NCI-H1105 (cell line): ENCODE measurements around the gene ALDH1A2.
A peak's percentile ranks its signal among the peaks of the same experiment; 100 is the strongest.
"Not testable (repeated sequence)": the region's sequence is repeated elsewhere in the genome, so short reads cannot be mapped to it uniquely, and the experiment has no call there.

Source experiments
- DNase-seq: peaks from one replicate; lab custom pipeline; 2025; lab: John Stamatoyannopoulos, UW

Gene ALDH1A2

DNA sequence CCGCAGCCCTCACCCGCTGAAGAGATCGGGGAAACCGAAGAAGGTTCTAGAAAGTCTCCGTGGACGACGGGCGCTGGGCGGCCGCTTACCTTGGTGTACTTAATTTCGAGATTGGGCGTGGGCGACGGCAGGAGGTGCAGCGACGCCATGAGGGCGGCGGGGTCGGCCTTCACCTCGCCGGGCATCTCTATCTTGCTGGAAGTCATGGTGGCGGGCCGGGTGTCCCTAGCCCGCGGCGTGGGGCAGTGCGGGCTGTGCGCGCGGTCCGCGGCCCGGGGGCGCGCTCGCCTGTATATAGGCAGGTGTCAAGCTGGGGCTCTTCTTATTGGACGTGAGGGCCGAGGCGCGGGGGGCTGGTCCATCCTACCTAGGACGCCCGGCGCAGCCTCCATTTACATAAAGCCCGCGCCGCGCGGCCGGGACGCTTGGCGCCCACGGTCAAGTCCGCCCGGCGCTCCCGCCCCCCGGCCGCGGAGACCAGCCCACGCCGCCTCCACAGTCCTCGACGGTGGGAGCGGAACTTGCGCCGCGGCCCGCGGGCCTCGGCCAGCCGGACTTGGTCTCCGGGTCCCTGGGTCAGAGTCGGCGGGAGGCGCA is at the start of gene ALDH1A2:
TSS of gene ALDH1A2 (minus strand) at position 267 of the 597 bp plus-strand sequence. CDS start at position 206, 61 bp downstream.
- DNase-seq, result no peak

DNA sequence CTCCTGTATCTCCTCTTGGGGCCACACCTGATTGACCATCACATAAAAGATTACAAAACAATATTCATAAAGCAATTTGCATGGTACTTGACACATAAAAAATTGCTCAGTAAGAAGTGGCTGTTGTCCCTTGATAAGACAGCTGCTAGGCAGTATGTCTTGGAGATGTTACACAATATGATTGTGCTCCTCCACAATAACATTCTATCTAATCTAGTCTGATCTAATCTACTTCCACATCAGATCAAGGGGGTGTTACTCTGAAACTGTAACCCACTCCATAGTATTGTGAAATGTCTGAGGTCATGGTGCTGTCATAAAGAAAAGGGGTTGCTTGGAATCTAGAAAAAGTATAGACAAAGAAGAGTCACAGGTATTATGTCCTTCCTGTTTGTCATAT is 49.3 kb upstream of the ALDH1A2 start:
- DNase-seq, result no peak

GRCh38 chr15:58114388-58114787 is 48.9 kb upstream of the ALDH1A2 start:
- DNase-seq, result no peak

DNA sequence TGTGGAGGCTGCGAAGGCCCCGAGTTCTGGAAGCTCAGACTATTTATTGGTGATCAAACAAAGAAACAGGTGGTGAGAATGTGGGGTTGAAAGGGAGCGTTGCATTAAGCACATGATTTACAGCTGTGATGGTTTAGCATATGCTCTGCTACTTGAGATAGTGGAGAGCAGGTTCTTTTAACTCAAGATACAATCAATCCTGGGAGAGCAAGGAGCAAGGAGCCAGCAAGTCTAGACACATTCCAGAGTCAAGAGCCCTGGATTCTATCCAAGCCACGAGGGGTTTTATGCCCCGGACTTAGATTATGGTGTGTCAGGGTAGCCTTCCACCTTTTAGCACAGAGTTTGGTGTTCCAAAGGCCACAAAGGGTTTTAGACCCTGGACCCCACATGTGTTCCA is 47.8 kb upstream of the ALDH1A2 start:
- DNase-seq, result not testable (repeated sequence)

DNA sequence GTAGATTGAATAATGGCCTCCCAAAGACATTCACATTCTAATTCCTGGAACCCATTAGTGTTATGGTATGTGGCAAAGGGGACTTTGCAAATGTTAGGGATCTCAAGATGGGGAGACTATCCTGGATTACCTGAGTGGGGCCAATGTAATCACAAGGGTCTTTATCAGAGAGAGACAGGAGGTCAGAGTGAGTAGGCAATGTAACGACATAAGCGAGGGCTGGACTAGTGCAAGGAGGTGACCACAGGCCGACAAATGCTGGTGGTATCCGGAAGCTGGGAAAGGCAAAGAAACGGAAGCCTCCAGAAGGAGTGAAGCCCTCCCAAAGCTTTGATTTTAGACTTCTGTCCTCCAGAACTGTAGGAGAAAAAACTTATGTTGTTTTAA is 46.2 kb upstream of the ALDH1A2 start:
- no peak for DNase-seq

DNA sequence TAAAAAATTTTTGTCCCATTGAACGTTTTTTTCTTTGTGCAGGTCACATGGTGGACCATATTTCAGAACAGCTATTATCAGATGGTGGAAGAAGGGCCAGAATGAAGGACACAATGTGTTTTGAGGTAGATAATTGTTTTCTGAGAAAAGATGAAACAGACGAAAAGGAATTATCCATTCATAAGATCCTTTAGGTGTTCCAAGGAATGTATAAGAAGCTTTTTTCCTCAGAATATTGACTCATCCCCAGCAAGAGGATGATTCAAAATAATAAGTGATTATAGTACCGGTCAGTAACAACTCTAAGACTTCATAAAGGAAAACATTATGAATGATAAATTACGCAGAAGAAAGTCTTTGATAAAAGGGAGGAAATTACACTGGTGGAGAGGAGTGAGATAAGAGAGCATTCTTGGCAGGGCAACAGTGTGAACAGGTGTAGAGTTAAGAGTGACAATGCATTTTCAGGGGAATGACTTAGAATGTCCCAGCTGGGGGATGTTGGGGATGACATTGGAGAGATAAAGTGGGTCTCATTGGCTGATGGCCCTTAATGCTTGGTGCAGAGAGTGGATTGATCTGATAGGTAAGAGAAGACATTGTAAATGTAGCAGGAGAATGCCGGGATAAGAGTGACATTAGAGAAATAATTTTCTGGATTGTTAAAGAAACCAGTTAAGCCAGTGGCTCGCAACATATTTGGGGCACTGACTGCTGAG is 45.6 kb upstream of the ALDH1A2 start:
- no peak for DNase-seq

DNA sequence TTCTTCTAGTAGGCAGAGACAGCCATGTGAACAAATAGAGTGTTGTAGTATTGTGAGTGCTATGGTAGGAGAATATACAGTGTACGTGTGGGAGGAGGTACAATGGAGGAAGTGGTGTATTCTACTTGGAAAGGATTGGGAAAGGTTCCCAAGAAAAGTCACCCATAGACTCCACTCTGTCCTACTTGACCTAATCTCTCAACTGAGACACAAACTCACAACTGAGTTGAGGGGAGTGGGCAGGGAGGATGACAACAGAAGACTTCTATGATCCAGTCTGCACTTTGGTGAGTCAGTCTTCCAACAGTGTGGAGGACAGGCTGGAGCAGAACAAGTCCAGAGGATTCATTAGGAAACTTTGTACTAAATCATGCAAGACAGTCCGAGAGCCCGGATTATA is 43.9 kb upstream of the ALDH1A2 start:
- DNase-seq, result no peak

- no peak for DNase-seq
Observed at GRCh38 chr15:58108117-58108516, 42.6 kb upstream of the ALDH1A2 start.

- DNase-seq, result no peak
Observed at GRCh38 chr15:58103482-58103881, 38.0 kb upstream of the ALDH1A2 start.

GRCh38 chr15:58096529-58097084 is 31.1 kb upstream of the ALDH1A2 start:
- no peak for DNase-seq

- DNase-seq, result no peak
Observed at GRCh38 chr15:58095415-58095814, 29.9 kb upstream of the ALDH1A2 start.

- no peak for DNase-seq
Observed at GRCh38 chr15:58087871-58088270, 22.4 kb upstream of the ALDH1A2 start.

- DNase-seq, result no peak
Observed at GRCh38 chr15:58086491-58086890, 21.0 kb upstream of the ALDH1A2 start.

DNA sequence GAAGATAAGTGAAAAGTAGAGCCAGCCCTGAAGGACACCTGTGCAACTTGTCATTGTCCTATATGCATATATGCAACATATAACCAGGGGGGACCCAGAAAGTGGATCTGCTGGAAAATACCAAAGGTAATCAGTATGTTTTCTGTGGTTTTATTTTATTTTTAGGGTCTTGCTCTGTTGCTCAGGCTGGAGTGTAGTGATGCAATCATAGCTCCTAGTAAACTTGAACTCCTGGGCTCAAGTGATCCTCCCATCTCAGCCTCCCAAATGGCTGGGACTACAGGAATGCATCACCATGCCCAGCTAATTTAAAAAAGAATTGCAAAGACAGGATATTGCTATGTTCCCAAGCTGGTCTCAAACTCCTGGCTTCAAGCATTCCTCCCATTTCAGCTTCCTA is 18.0 kb upstream of the ALDH1A2 start:
- DNase-seq, result no peak

DNA sequence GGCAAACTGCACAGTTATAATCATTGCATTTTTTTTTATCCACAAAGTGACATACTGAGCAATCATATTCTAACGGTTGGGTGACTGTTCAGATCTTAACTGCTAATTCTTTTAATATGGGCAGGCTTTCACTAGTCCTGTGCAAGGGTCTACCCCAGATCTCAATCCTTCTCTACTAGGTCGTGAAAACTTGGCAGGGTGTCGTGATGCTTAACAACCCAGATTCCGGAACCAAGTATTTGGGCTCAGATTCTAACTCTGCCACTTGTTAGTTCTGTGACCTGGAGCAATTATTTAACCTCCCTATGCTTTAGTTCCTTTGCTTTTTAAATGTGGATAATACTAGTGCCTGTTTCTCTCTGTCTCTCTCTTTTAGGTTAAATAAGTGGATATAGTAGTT is 16.4 kb upstream of the ALDH1A2 start:
- DNase-seq, result no peak

GRCh38 chr15:58081456-58081855 is 15.9 kb upstream of the ALDH1A2 start:
- no peak for DNase-seq

DNA sequence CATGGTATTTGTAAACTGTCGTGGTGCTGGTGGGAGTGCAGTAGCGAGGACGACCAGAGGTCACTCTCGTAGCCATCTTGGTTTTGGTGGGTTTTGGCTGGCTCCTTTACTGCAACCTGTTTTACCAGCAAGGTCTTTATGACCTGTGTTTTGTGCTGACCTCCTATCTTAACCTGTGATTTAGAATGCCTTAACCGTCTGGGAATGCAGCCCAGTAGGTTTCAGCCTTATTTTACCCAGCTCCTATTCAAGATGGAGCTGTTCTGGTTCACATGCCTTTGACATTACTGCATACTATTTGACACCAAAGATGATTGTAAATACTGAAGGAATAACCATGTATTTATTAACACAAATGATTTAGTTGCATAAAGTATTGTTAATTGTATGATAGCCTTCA is 15.4 kb upstream of the ALDH1A2 start:
- DNase-seq, result not testable (repeated sequence)

GRCh38 chr15:58080398-58080797 is 14.9 kb upstream of the ALDH1A2 start:
- DNase-seq, result no peak

GRCh38 chr15:58078591-58078990 is 13.1 kb upstream of the ALDH1A2 start:
- no peak for DNase-seq

DNA sequence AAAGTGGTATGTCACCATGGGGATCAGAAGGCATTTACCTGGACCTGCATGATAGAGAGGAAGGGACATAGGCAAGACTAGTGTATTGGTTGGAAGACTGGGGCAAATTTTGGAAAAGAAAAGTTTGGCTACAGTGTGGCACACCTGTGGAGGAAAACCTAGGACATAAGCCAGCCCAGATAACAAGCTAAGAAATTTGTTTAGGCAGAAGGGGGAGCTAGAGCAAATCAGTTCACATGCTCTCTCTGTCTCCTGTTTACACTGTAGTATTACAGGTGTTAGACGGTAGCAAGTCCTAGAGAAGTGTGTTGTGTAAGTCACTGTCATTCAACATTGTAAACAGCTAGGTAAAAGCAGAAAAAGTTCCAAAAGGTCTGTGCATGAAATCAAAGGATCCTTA is 11.9 kb upstream of the ALDH1A2 start:
- peak; percentile 28 for DNase-seq

- DNase-seq, result no peak
Observed at GRCh38 chr15:58074452-58074851, 8.9 kb upstream of the ALDH1A2 start.

DNA sequence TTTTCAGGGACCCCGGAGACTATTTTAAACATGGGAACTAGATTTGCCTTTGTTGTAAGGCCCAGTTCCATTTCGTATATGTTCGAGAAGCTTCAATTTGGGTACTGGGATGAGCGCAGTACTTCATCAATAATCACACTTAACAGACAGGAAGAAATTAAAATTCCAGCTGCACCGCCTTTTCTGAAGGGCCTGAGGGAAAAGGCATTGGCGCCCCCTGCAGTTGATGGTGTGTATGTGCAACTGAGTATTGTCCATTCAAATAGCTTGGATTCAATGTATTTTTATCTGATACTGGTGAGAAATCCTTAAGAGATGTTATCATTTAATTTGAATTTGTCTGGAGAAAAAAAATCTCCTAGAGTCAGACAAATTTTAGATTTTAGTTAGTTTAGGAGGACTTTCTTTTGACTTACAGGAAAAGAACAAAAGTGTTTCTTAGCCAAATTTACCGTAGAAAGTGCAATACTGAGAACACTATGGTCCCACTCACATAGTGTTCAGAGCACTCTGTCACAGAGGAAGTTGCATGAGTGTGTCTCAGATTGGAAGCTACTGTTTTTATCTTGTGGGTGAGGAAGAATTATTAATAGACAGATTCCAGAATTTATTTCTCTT is 5.4 kb upstream of the ALDH1A2 start:
- peak; percentile 68 for DNase-seq

GRCh38 chr15:58069008-58069407 is 3.5 kb upstream of the ALDH1A2 start:
- DNase-seq, result no peak
